Kidney tubule cell (primary cell): Measurements from ENCODE around the gene BCL11B.

ENCODE experiments used
- DNase-seq: peaks from one replicate; pipeline ENCODE4 v3.0.0-alpha.2; 2018; ENCODE audit warnings: low spot score

The BCL11B gene

DNA sequence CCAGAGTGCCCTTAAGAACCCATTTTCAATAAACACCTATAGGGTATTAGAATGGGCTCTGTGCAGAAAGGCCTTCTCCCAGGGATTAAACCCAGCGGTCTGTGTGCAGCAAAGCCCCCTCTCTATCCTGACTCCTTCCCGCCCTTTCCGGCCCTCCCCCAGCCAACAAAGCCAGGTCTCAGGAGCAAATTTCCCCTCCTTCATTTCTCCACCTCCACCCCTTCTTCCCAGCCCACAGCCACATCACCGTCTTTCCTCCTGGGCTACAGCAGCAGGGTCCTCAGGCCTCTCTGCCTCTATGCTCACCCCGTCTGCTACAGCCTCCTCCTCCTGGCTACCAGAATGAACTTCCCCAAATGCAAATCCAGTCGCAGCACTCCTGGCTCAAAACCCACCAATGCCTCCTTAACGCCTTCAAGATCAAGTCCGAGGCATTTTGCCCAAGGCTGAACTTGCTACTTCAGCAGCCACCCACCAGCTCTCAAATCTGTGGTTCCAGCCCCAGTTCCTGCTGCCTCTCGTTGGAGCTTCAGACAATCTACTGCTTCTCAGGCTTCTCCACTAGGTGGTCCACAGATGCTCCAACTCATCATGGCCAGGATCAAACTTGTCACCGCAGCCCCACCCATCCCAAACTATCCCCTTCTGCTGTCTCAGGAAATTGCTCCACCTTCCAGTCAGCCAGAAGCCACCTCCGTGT lies 134.8 kb downstream of the BCL11B start:
- DNase-seq = no peak

DNA sequence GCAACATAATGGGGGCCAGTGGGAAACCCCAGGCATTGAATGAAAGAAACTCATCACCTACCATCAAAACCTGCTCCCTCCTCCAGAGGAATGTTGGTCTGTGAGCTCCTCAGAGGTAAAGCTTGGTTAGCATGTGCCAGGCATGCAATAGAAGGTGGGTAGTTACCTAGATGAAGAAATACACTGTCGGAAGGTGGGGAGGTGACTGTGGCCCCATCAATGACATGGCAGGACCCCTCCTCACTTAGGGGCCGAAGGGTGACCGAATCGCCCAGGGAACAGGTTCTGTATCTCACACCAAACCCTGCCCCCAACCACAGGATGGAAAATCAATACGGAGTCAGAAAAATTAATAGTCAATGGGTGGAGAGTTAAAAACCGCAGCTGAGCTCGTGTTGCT lies 135.6 kb downstream of the BCL11B start:
- DNase-seq = no peak

GRCh38 chr14:99136047-99136400 lies 136.0 kb downstream of the BCL11B start:
- DNase-seq = no peak

GRCh38 chr14:99134516-99135046 lies 137.4 kb downstream of the BCL11B start:
- DNase-seq = no peak

DNA sequence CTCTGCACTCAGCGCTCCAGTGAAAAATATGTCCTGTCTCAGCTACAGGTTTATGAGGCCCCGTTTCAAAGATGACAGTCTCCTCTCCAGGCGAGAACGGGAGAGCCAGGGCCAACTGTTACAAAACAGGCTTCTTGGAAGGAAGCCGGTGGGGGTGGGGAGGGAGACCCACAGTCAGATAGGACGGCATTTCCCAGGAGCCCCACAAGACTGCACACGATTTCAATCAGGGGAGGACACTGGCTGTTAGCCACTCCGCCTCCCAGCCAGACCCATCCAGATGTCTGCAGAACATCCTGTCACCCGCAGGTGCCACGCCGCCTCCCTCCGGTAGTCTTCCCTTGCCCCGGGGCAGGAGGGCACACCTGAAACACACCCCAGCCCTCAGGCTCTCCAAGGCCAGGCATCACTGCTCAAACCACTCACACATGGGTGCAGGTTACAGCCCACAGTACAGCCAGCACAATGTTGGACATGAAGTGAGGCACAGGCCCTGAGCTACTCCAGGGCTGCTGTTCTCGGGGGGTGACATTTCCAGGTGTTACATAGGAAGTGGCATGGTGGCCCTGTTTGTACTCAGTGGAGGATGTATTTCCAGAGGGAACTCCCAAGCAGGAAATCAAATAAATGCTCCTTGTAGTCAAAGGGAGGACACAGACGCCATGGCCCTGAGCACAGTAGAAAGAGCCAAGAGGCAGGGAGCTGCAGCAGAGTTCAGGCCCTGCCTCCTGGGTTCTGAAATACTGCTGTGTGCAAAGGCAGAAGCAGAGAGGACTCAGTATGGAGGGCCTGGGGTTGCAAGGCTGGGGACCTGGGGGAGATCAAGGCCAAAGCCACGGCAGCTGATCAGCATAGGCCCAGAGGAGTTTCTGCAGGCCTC lies 138.1 kb downstream of the BCL11B start:
- DNase-seq = no peak

DNA sequence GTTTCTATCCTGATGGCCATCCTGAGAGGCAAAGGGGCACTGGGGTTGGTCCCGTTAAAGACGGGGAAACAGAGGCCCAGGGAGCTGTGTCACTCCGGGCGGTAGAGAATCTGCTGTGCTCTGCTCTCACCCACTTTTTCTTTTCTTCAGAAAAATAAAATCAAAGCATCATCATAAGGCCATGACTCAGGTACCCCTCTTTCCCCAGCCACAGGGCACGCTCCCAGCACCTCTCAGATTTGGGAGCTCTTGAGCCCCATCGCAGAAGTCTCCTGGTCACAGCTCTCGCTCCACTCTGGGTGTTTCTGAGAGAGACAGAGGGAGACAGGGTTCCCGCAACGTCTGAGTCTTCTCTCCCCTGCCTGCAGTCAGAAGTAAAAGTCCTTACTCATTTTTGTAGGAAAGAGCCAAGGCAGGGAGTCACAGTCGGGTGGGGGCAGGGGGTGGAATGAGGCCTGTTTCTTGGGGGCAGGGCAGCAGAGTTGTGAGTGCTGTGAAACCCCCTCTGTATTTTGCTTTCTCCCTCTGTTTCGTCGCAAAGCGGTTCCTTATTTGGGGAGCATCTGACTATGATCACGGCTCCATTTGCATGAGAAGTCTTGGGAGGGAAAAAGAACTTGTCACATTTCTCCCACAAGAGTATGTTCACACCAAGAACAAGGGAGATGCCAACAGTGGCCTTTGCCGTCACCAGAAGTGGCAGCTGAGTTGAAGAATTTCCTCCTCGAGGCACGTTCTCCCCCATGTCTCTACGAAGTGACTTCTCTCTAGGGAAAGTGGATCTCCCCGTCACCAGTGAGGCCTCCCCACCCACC lies 139.0 kb downstream of the BCL11B start:
- DNase-seq = no peak

- DNase-seq = no peak
Measured at GRCh38 chr14:99131632-99132271, 140.2 kb downstream of the BCL11B start.

- no peak for DNase-seq
Measured at GRCh38 chr14:99129998-99130397, 142.0 kb downstream of the BCL11B start.

GRCh38 chr14:99129211-99129696 lies 142.7 kb downstream of the BCL11B start:
- no peak for DNase-seq

DNA sequence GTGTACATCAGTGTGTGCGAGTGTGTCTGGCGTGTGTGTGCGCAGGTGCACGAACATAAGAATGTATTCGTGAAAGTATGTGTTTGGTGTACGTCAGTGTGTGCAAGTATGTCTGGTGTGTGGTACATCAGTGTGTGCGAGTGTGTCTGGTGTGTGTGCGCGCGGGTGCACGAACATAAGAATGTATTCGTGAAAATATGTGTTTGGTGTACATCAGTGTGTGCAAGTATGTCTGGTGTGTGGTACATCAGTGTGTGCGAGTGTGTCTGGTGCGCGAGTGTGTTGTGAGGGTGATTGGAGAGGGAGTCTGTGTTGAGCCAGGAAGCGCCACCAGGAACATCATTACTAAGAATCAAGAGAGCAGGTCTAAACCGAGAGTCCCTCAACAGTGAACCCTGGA lies 143.8 kb downstream of the BCL11B start:
- no peak for DNase-seq

DNA sequence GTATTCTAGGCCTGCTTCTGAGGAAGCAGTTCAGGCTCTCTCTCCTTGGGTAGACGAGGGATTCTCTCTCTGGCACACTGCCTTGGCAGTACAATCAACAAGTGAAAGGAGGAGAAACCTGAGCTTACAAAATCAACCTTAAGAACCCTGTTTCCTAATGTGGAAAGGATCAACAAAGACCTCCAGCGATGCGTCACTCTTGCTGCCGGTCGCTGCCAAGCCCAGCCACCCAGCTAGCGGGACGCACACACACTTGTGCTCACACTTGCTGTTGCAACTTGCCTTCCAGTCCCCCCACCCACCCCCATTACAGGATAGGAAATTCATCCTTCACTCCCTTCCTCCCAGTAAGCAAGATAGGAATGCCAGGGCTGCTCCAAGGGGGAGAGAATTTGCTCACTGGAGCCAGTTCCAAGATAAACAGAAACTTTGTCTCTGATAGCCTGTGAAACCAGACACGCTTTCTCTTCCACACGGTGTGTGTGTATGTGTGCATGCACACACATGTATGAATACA lies 144.3 kb downstream of the BCL11B start:
- DNase-seq = peak; percentile 48

DNA sequence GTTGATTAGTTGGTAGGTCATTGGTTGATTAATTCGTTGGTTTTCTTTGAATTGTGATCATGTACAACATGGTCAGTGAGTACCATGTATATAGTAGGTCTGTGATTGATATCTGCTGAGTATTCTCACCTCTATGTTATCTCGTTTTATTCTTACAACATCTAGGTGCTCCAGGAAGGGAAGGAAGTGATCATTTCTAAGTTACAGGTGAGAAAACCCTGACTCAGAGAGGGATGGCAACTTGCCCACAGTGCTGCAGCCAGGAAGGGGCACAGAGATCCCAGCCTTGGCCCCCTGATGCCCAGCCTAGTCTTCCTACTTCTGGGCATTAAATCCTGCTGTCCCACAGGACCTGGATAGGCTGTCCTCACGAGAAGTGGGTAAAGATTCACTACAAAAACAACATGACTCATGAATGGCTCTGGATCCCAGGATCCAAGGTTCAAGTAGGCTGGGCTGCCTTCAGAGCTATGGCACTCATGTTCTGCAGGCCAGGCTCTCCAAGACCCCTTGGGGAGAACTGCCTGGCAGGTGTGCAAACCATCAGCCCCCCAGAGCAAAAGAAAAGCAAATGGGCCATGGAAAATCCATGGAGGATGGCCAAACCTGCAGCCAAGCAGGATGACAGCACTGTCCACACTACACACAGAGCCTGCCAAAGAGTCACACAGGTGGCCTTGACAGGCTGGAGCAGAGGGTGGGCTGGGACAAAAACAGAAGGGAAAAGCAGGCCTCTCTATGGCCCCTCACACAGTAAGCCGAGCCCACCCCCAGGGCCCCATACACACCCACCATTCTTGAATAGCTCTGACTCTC lies 146.2 kb downstream of the BCL11B start:
- peak; percentile 24 for DNase-seq

GRCh38 chr14:99125113-99125512 lies 146.9 kb downstream of the BCL11B start:
- no peak for DNase-seq

DNA sequence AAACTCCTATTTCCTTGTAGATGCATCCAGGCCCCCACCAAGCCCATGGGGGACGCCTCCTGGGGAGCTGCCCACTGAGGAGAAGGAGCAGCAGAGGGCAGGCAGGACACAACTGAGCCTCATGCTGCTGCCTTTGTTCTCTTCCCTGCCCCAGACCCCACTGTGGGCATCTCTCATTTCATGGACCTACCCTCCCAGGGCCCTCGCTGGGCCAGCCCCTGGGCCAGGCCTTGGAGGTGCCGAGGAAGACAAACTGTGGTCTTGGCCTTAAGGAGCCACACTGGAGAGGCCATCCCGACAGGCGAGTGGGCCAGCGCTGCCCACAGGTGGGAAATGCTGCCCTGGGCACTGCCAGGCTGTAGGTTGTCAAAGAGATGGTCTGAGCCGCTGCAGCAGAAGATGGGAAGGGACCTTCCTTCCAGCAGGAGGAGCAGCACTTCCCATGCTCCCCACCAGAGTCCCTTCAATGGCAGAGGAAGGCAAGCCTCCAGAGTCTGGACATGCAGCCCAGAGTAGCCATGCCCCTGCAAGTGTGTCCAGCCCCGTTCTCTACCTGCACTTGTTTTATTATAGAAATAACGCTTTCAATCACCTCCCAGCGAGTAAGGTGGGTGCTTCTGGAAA lies 147.4 kb downstream of the BCL11B start:
- no peak for DNase-seq

GRCh38 chr14:99123208-99123870 lies 148.7 kb downstream of the BCL11B start:
- no peak for DNase-seq

DNA sequence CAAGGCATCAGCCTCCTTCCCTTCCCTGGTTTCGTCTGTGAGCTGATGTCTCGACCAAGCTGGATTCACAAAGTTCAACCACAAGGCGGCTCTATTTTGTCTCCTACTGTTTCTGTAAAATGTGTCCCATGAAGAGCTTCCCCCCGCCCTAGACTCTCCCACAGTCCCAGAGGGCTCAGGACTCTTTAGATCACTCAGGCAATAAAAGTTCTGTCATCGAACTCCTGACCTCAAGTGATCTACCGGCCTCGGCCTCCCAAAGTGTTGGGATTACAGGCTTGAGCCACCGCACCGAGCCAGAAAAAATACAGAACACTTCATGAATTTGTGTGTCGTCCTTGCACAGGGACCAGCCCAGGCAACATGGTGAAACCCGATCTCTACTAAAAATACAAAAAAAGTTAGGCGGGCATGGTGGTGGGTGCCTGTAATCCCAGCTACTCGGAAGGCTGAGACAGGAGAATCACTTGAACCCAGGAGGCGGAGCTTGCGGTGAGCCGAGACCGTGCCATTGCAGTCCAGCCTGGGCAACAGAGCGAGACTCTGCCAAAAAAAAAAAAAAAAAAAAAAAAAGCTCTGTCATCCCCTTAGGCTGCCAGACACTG lies 149.4 kb downstream of the BCL11B start:
- DNase-seq = no peak

DNA sequence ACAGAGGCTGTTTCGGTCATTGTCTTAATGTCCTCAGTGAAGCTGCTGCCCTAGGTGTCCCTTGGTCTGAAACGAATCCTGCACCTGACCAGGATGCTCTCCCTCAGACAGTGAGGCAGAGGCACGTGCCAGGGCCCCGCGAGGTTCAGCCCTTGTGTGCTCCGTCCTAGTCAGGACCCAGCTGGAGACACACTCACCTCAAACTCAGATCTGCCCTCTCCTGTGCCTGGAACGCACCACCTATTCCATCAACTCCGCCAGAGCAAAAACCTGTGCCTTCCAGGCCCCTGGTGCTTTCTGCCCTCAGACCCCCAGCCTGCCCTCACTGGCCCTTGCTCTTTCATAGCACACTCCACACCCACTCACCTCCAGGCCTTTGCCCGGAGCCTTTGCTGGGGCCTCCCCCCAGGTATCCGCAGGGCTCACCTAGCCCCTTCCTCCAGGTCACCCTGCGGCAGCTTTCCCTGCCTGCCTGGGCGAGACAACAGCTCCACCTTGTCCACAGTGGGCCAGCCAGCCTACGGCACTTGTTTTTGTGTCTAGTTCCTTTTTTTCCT lies 150.6 kb downstream of the BCL11B start:
- DNase-seq = no peak

DNA sequence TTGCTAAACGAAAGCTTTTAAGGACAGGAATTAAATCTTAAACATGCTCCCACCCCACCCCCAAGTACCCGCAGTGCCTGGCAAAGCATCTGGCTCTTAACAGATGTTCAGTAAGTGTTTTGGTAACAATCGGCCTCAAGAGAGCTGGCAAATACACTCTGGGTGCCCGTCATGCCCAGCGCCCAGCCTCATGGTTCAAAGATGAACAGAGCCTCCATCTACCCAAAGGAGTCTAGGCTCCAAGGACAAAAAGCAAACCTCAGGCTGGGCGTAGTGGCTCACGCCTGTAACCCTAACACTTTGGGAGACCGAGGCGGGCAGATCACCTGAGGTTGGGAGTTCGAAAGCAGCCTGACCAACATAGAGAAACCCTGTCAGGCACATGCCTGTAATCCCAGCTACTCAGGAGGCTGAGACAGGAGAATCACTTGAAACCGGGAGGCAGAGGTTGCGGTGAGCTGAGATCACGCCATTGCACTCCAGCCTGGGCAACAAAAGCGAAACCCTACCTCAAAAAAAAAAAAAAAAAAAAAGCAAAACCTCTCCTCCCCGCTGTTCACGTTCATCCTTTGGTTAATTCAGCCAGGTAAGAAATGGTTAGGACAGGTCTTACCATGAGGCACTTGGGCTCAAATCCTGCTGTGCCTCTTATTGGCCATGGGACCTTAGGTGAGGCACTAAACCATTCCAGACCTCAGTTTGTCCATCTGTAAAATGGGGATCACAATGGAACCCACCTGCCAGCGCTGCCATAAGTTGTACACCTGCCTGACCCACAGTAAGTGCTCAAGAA lies 151.3 kb downstream of the BCL11B start:
- no peak for DNase-seq
